Duodenal mucosa (tissue), 2 donors: ENCODE data around the gene PRSS57.
A peak's percentile ranks its signal among the peaks of the same experiment; 100 is the strongest.

Experiments
- H3K27ac ChIP-seq: one replicate; pipeline ENCODE4 v1.7.0; 2013; ENCODE audit warnings: low read depth, low read length
- H3K27me3 ChIP-seq, 2 donors: one replicate each; pipeline ENCODE4 v1.7.0; 2013; ENCODE audit warnings: low read length in 2 of 2, control low read depth in 1 of 2; ENCODE audit not compliant: insufficient read depth in 2 of 2, control insufficient read depth in 1 of 2
- H3K36me3 ChIP-seq, 2 donors: one replicate each; pipeline ENCODE4 v1.7.0; 2013; ENCODE audit warnings: low read length in 2 of 2, control low read depth in 1 of 2; ENCODE audit not compliant: insufficient read depth in 2 of 2, control insufficient read depth in 1 of 2
- H3K4me1 ChIP-seq, 2 donors: one replicate each; pipeline ENCODE4 v1.7.0; 2013; ENCODE audit warnings: low read length in 2 of 2, control low read depth in 1 of 2; ENCODE audit not compliant: insufficient read depth in 2 of 2, control insufficient read depth in 1 of 2
- H3K4me3 ChIP-seq, 2 donors: one replicate each; pipeline ENCODE4 v1.7.0; 2013; ENCODE audit warnings: low read length in 2 of 2, low read depth in 1 of 2
- H3K9ac ChIP-seq, 2 donors: one replicate each; pipeline ENCODE4 v1.7.0; 2013; ENCODE audit warnings: low read length in 2 of 2, low read depth in 1 of 2
- H3K9me3 ChIP-seq, 2 donors: one replicate each; pipeline ENCODE4 v1.7.0; 2013; ENCODE audit warnings: low read length in 2 of 2, control low read depth in 1 of 2; ENCODE audit not compliant: control insufficient read depth in 1 of 2

The PRSS57 gene

GRCh38 chr19:660793-661426 lies 34.3 kb downstream of the PRSS57 start:
- H3K4me3 ChIP-seq: peak overlapping the region; percentile 71 to 72
- peak overlapping the region; percentile 82 for H3K27ac ChIP-seq
- no peaks in the 10 kb centered on the region for H3K27me3 ChIP-seq
- no peaks in the 10 kb centered on the region for H3K9me3 ChIP-seq
- H3K9ac ChIP-seq: peak overlapping the region; percentile 81 to 92
- H3K36me3 ChIP-seq: peaks cover 0 to 20% of the 10 kb centered on the region in 2 donors
- H3K4me1 ChIP-seq: peaks cover 43 to 65% of the 10 kb centered on the region in 2 donors

GRCh38 chr19:658916-659839 lies 36.1 kb downstream of the PRSS57 start:
- Histone ChIP-seq H3K9ac (no peak overlapping the region), H3K27ac (no peak overlapping the region), H3K36me3 (peaks cover 0 to 26% of the 10 kb centered on the region in 2 donors), H3K4me1 (peaks cover 37 to 58% of the 10 kb centered on the region in 2 donors), H3K27me3 (no peaks in the 10 kb centered on the region), H3K9me3 (no peaks in the 10 kb centered on the region), H3K4me3 (peak overlapping the region in 1 of 2 donors; percentile 47)

GRCh38 chr19:658059-658839 lies 37.0 kb downstream of the PRSS57 start:
- Histone ChIP-seq H3K9ac (no peak overlapping the region), H3K36me3 (peaks cover 2 to 36% of the 10 kb centered on the region in 2 donors), H3K4me3 (peak overlapping the region in 1 of 2 donors; percentile 29), H3K9me3 (no peaks in the 10 kb centered on the region), H3K4me1 (peaks cover 33 to 49% of the 10 kb centered on the region in 2 donors), H3K27me3 (no peaks in the 10 kb centered on the region), H3K27ac (no peak overlapping the region)

- Histone ChIP-seq H3K36me3 (peaks cover 5 to 42% of the 10 kb centered on the region in 2 donors), H3K9me3 (no peaks in the 10 kb centered on the region), H3K27me3 (no peaks in the 10 kb centered on the region), H3K9ac (no peak overlapping the region), H3K27ac (no peak overlapping the region), H3K4me1 (peaks cover 33 to 49% of the 10 kb centered on the region in 2 donors), H3K4me3 (no peak overlapping the region)
Observed at GRCh38 chr19:657611-658010, 37.6 kb downstream of the PRSS57 start.

GRCh38 chr19:656751-657559 lies 38.3 kb downstream of the PRSS57 start:
- H3K27me3 ChIP-seq: no peaks in the 10 kb centered on the region
- no peak overlapping the region for H3K9ac ChIP-seq
- H3K36me3 ChIP-seq: peaks cover 5 to 49% of the 10 kb centered on the region in 2 donors
- H3K27ac ChIP-seq: no peak overlapping the region
- H3K4me1 ChIP-seq: peaks cover 33 to 49% of the 10 kb centered on the region in 2 donors
- no peak overlapping the region for H3K4me3 ChIP-seq
- H3K9me3 ChIP-seq: no peaks in the 10 kb centered on the region

- no peak overlapping the region for H3K9ac ChIP-seq
- no peak overlapping the region for H3K4me3 ChIP-seq
- H3K27me3 ChIP-seq: no peaks in the 10 kb centered on the region
- no peaks in the 10 kb centered on the region for H3K9me3 ChIP-seq
- peaks cover 30 to 37% of the 10 kb centered on the region in 2 donors for H3K4me1 ChIP-seq
- H3K36me3 ChIP-seq: peaks cover 8 to 58% of the 10 kb centered on the region in 2 donors
- no peak overlapping the region for H3K27ac ChIP-seq
Observed at GRCh38 chr19:655691-656090, 39.6 kb downstream of the PRSS57 start.

- no peaks in the 10 kb centered on the region for H3K27me3 ChIP-seq
- H3K4me1 ChIP-seq: peaks cover 10 to 14% of the 10 kb centered on the region in 2 donors
- no peak overlapping the region for H3K4me3 ChIP-seq
- peaks cover 14 to 66% of the 10 kb centered on the region in 2 donors for H3K36me3 ChIP-seq
- H3K27ac ChIP-seq: no peak overlapping the region
- H3K9me3 ChIP-seq: no peaks in the 10 kb centered on the region
- H3K9ac ChIP-seq: no peak overlapping the region
Observed at GRCh38 chr19:653425-653824, 41.8 kb downstream of the PRSS57 start.

GRCh38 chr19:652467-653389 lies 42.5 kb downstream of the PRSS57 start:
- Histone ChIP-seq H3K4me3 (no peak overlapping the region), H3K9me3 (no peaks in the 10 kb centered on the region), H3K4me1 (peaks cover 4 to 9% of the 10 kb centered on the region in 2 donors), H3K36me3 (peaks cover 14 to 67% of the 10 kb centered on the region in 2 donors), H3K27me3 (no peaks in the 10 kb centered on the region), H3K27ac (no peak overlapping the region), H3K9ac (no peak overlapping the region)
